GM12878 (cell line): ENCODE results near the gene TNPO2. TPM values are rescaled to one million over a fixed set of nuclear protein-coding genes. Genes with fewer than 3 reads are reported as not detected.
A peak's percentile ranks its signal among the peaks of the same experiment; 100 is the strongest.

Experiments used
- BACH1 ChIP-seq: fragments of 450-650 bp; IDR thresholded peaks from 2 replicates; pipeline ENCODE4 v1.6.1; 2017; ENCODE audit warnings: mild to moderate bottlenecking, borderline replicate concordance
- BHLHE40 ChIP-seq, 2 experiments: fragments of 450-650 bp in 1 of 2; IDR thresholded peaks; 2 replicates each; pipeline ENCODE4 v1.6.1; 2011 to 2017; ENCODE audit warnings: low read depth in 2 of 2, borderline replicate concordance in 1 of 2, improper control_type of control experiment in 1 of 2, low read length in 1 of 2, mild to moderate bottlenecking in 1 of 2
- BMI1 ChIP-seq: fragments of 450-650 bp; IDR thresholded peaks from 2 replicates; pipeline ENCODE4 v1.6.1; 2016; ENCODE audit warnings: mild to moderate bottlenecking, moderate library complexity, borderline replicate concordance
- EP300 ChIP-seq, 2 experiments: fragments of 150-350 bp in 1 of 2; IDR thresholded peaks; 2 replicates each; pipeline ENCODE4 v1.6.1; 2011 to 2012; ENCODE audit warnings: low read depth in 2 of 2, low read length in 2 of 2, borderline replicate concordance in 1 of 2, improper control_type of control experiment in 1 of 2, inconsistent platforms in 1 of 2; ENCODE audit not compliant: control insufficient read depth in 1 of 2
- GABPA ChIP-seq: IDR thresholded peaks from 2 replicates; pipeline ENCODE4 v1.6.1; 2014; ENCODE audit warnings: antibody characterized with exemption, low read depth, mild to moderate bottlenecking, inconsistent platforms
- IKZF1 ChIP-seq: fragments of 450-650 bp; conservative IDR thresholded peaks from 2 replicates; pipeline ENCODE4 v1.6.1; 2017; ENCODE audit warnings: antibody characterized with exemption, mild to moderate bottlenecking
- IRF5 ChIP-seq: fragments of 450-650 bp; IDR thresholded peaks from 2 replicates; pipeline ENCODE4 v1.6.1; 2017; ENCODE audit warnings: borderline replicate concordance
- JUNB ChIP-seq: IDR thresholded peaks from 2 replicates; pipeline ENCODE4 v1.6.1; 2016; ENCODE audit warnings: antibody characterized with exemption, mild to moderate bottlenecking
- NR2F1 ChIP-seq: fragments of 450-650 bp; conservative IDR thresholded peaks from 2 replicates; pipeline ENCODE4 v1.6.1; 2017; ENCODE audit warnings: mild to moderate bottlenecking
- NRF1 ChIP-seq: conservative IDR thresholded peaks from 2 replicates; pipeline ENCODE4 v1.6.1; 2011; ENCODE audit warnings: mild to moderate bottlenecking, low read depth, low read length, improper control_type of control experiment
- PBX3 ChIP-seq: IDR thresholded peaks from 2 replicates; pipeline ENCODE4 v1.6.1; 2011; ENCODE audit warnings: mild to moderate bottlenecking, low read depth, low read length, moderate library complexity; ENCODE audit not compliant: insufficient replicate concordance
- RBBP5 ChIP-seq: fragments of 200-600 bp; sonication (generic); conservative IDR thresholded peaks from 2 replicates; pipeline ENCODE4 v1.6.1; 2016
- SIN3A ChIP-seq: IDR thresholded peaks from 2 replicates; pipeline ENCODE4 v1.6.1; 2012; ENCODE audit warnings: low read depth, low read length, improper control_type of control experiment
- SREBF2 ChIP-seq: IDR thresholded peaks from 2 replicates; pipeline ENCODE4 v1.6.1; 2012; ENCODE audit warnings: mild to moderate bottlenecking, low read length
- SRF ChIP-seq, 2 experiments: IDR thresholded peaks; 2 replicates each; pipeline ENCODE4 v1.6.1; 2011; ENCODE audit warnings: low read depth in 2 of 2, low read length in 2 of 2, mild to moderate bottlenecking in 1 of 2, moderate library complexity in 1 of 2
- STAT3 ChIP-seq: IDR thresholded peaks from 2 replicates; pipeline ENCODE4 v1.6.1; 2011; ENCODE audit warnings: low read depth, low read length, improper control_type of control experiment
- SUPT20H ChIP-seq: IDR thresholded peaks from 2 replicates; pipeline ENCODE4 v1.6.1; 2011; ENCODE audit warnings: low read depth, mild to moderate bottlenecking, low read length, moderate library complexity, borderline replicate concordance; ENCODE audit not compliant: control insufficient read depth
- TCF3 ChIP-seq: IDR thresholded peaks from 2 replicates; pipeline ENCODE4 v1.6.1; 2012; ENCODE audit warnings: low read depth, mild to moderate bottlenecking, low read length, borderline replicate concordance; ENCODE audit not compliant: insufficient read depth
- USF1 ChIP-seq: IDR thresholded peaks from 2 replicates; pipeline ENCODE4 v1.6.1; 2011; ENCODE audit warnings: borderline replicate concordance, low read depth, mild to moderate bottlenecking, moderate library complexity, mixed read lengths, low read length; ENCODE audit not compliant: insufficient read depth; ENCODE audit errors: extremely low read length
- ZBTB11 ChIP-seq: fragments of 450-650 bp; formaldehyde crosslinking; IDR thresholded peaks from 2 replicates; pipeline ENCODE4 v1.5.0; 2022; ENCODE audit warnings: mild to moderate bottlenecking, missing genetic modification characterization
- ZNF217 ChIP-seq: fragments of 450-650 bp; IDR thresholded peaks from 2 replicates; pipeline ENCODE4 v1.6.1; 2017; ENCODE audit warnings: antibody characterized with exemption, mild to moderate bottlenecking
- ZSCAN29 ChIP-seq: fragments of 450-650 bp; IDR thresholded peaks from 2 replicates; pipeline ENCODE4 v1.6.1; 2017; ENCODE audit warnings: mild to moderate bottlenecking, moderate library complexity
- polyA plus RNA-seq, 11 experiments: library from polyadenylated mRNA; depleted of rRNA in 4 of 11; unstranded in 6 of 11; stranded (reverse) in 5 of 11; fragments of >200 nt; fragmentation: Nextera tagmentation in 4 of 11; fragmentation: Illumina TruSeq in 1 of 11; extraction: Ambion mirVana in 4 of 11; extraction: Trizol in 1 of 11; gene quantifications; 1 replicate in 1 of 11; 2 replicates in 10 of 11; pipeline versions ENCODE4 v1.2.1 to v1.2.3, GENCODE V29; 2011 to 2016; ENCODE audit warnings: inconsistent platforms in 2 of 11, missing spikeins in 2 of 11, low read depth in 1 of 11
- total RNA-seq, 4 experiments: library from RNA; depleted of rRNA in 3 of 4; stranded (reverse); fragments of >200 nt in 3 of 4; fragmentation: Illumina TruSeq in 1 of 4; extraction: Trizol in 1 of 4; gene quantifications; 2 replicates each; pipeline versions ENCODE4 v1.2.1 to v1.2.3, GENCODE V29; 2013 to 2021

TNPO2 gene
- total and polyA plus RNA-seq, 10 of the 15 experiments (the other 5 are each of a cell fraction or from before 2014, with no cell fraction given): 5.5 to 99.7 (median 29.6) TPM

GRCh38 chr19:12696366-12697335 lies 27.1 kb downstream of the TNPO2 start, which contains the start of gene FBXW9 (continued):
- no peak for TF ChIP-seq ZBTB11 (CRISPR knock-in tag)
- peak; percentile 44 for TF ChIP-seq USF1
- 0 out of 2 replicates have a peak, but pooled peaks have one; percentile 7 for TF ChIP-seq ZSCAN29
- TF ChIP-seq RBBP5: no peak
- TF ChIP-seq EP300 (IDR thresholded peaks at IDR 0.05; ENCODE audit: borderline replicate concordance in 1 of 2, control insufficient read depth in 1 of 2, low read depth in 2 of 2, low read length in 2 of 2): no peak
- peak; percentile 93 for TF ChIP-seq BMI1
- TF ChIP-seq SUPT20H: no peak
- TF ChIP-seq JUNB: no peak
- no peak for TF ChIP-seq STAT3
- TF ChIP-seq PBX3: peak; percentile 36
- TF ChIP-seq ZNF217: peak; percentile 43; the same call in 1 of the 2 replicates
- TF ChIP-seq SRF (IDR thresholded peaks at IDR 0.05; ENCODE audit: low read depth in 2 of 2, low read length in 2 of 2): peak; percentile 68 to 93
- TF ChIP-seq SREBF2: no peak
- peak; percentile 35; the same call in 1 of the 2 replicates for TF ChIP-seq TCF3
- peak in 1 of 2 experiments; percentile 30; a peak in 1 of 4 replicates for TF ChIP-seq BHLHE40 (IDR thresholded peaks at IDR 0.05; ENCODE audit: borderline replicate concordance in 1 of 2, low read depth in 2 of 2, low read length in 1 of 2)
- no peak for TF ChIP-seq NR2F1
- no peak for TF ChIP-seq IRF5
- peak; percentile 80 for TF ChIP-seq IKZF1
- peak; percentile 99 for TF ChIP-seq SIN3A
- peak; percentile 97 for TF ChIP-seq GABPA
- TF ChIP-seq BACH1: 0 out of 2 replicates have a peak, but pooled peaks have one; percentile 51
- no peak for TF ChIP-seq NRF1
